Caco-2 (cell line): ENCODE measurements around the gene FBXO10. TPM values are rescaled to one million over a fixed set of nuclear protein-coding genes. Genes with fewer than 3 reads are reported as not detected.

Experiments used
- BruUV-seq: library from RNA; stranded (reverse); fragments of 400-500 nt; replicated peaks from 2 replicates; lab custom pipeline; 2021; lab: Mats Ljungman, UMichigan
- CTCF ChIA-PET: fragments of 300-600 bp; sonication (Branson Sonifier 250); formaldehyde crosslinking; loops from one replicate; lab custom pipeline; 2022; ENCODE audit warnings: antibody characterized with exemption; lab: Charles Lee
- POLR2A ChIA-PET: fragments of 300-600 bp; sonication (Branson Sonifier 250); formaldehyde crosslinking; loops from one replicate; lab custom pipeline; 2022; ENCODE audit warnings: antibody characterized with exemption; lab: Charles Lee
- DNase-seq, 2 experiments: peaks; one replicate each; pipeline versions ENCODE4 v3.0.0 to v3.0.0-alpha.2; 2020 to 2022
- H3K27me3 ChIP-seq: replicated peaks from 2 replicates; pipeline ENCODE4 v1.6.0; 2011; ENCODE audit warnings: low read length; ENCODE audit not compliant: control insufficient read depth, insufficient read depth
- H3K36me3 ChIP-seq: 2 replicates; pipeline ENCODE4 v1.5.1; 2011; ENCODE audit warnings: low read length; ENCODE audit not compliant: control insufficient read depth, insufficient read depth
- H3K4me1 ChIP-seq: fragments of 250-450 bp; sonication (Bioruptor Pico); 2 replicates; pipeline ENCODE4 v1.5.1; 2020; ENCODE audit warnings: mild to moderate bottlenecking
- H3K4me3 ChIP-seq: 2 replicates; pipeline ENCODE4 v1.5.1; 2011; ENCODE audit warnings: low read depth, mild to moderate bottlenecking, control low read depth, low read length
- H3K9me3 ChIP-seq: fragments of 250-450 bp; sonication (Bioruptor Pico); 2 replicates; pipeline ENCODE4 v1.5.1; 2020; ENCODE audit warnings: mild to moderate bottlenecking, moderate library complexity
- H3K27ac Mint-ChIP-seq: one replicate; pipeline ENCODE4 v1.8.0; 2022; ENCODE audit warnings: mixed read lengths; ENCODE audit not compliant: unreplicated experiment
- H3K27me3 Mint-ChIP-seq: one replicate; pipeline ENCODE4 v1.8.0; 2022; ENCODE audit warnings: mixed read lengths; ENCODE audit not compliant: insufficient read depth, unreplicated experiment
- H3K36me3 Mint-ChIP-seq: one replicate; pipeline ENCODE4 v1.8.0; 2022; ENCODE audit warnings: mild to moderate bottlenecking, mixed read lengths; ENCODE audit not compliant: insufficient read depth, unreplicated experiment
- H3K4me1 Mint-ChIP-seq: one replicate; pipeline ENCODE4 v1.8.0; 2022; ENCODE audit warnings: low read depth, mixed read lengths; ENCODE audit not compliant: unreplicated experiment
- H3K4me3 Mint-ChIP-seq: one replicate; pipeline ENCODE4 v1.8.0; 2022; ENCODE audit warnings: mild to moderate bottlenecking, moderate library complexity, mixed read lengths; ENCODE audit not compliant: unreplicated experiment
- H3K9me3 Mint-ChIP-seq: one replicate; pipeline ENCODE4 v1.8.0; 2022; ENCODE audit warnings: mixed read lengths; ENCODE audit not compliant: unreplicated experiment
- CTCF ChIP-seq, 2 experiments: fragments of 200-600 bp in 1 of 2; IDR thresholded peaks; 1 replicate in 1 of 2; 2 replicates in 1 of 2; pipeline versions ENCODE4 v1.5.1 to v1.8.0; 2011 to 2022; ENCODE audit warnings: antibody characterized with exemption in 1 of 2, control low read depth in 1 of 2, inconsistent platforms in 1 of 2, low read depth in 1 of 2, low read length in 1 of 2, mild to moderate bottlenecking in 1 of 2, moderate library complexity in 1 of 2; ENCODE audit not compliant: insufficient read depth in 1 of 2, severe bottlenecking in 1 of 2, unreplicated experiment in 1 of 2
- intact Hi-C: fragments of 100-400 bp; cut with micrococcal nuclease; formaldehyde crosslinking; loops from one replicate; pipeline ENCODE4 v1.10.0; 2022; ENCODE audit not compliant: unreplicated experiment
- total RNA-seq: library from RNA; stranded (reverse); gene quantifications from 2 replicates; pipeline ENCODE4 v1.2.3, GENCODE V29; 2022

Gene FBXO10
- total RNA-seq, 1 experiment from 2014 or later = 6.9 TPM

- Mint-ChIP-seq H3K36me3 (peaks cover 7% of the 10 kb centered on the region), H3K27ac (no peak overlapping the region), H3K9me3 (no peaks in the 10 kb centered on the region), H3K4me1 (no peaks in the 10 kb centered on the region), H3K27me3 (no peaks in the 10 kb centered on the region), H3K4me3 (no peak overlapping the region)
- no peak for DNase-seq
- Histone ChIP-seq H3K4me1 (no peaks in the 10 kb centered on the region), H3K27me3 (no peaks in the 10 kb centered on the region), H3K36me3 (no peaks in the 10 kb centered on the region), H3K4me3 (no peak overlapping the region), H3K9me3 (no peaks in the 10 kb centered on the region)
- TF ChIP-seq CTCF (IDR thresholded peaks at IDR 0.05; ENCODE audit: insufficient read depth in 1 of 2, low read depth in 1 of 2, low read length in 1 of 2, severe bottlenecking in 1 of 2, unreplicated experiment in 1 of 2) = no peak
- intact Hi-C loops = no loop called here
- ChIA-PET POLR2A (no interaction called here), CTCF (no interaction called here)
- BruUV-seq = no TSS peak
Observed at GRCh38 chr9:37555786-37556185, 20.4 kb downstream of the FBXO10 start.

DNA sequence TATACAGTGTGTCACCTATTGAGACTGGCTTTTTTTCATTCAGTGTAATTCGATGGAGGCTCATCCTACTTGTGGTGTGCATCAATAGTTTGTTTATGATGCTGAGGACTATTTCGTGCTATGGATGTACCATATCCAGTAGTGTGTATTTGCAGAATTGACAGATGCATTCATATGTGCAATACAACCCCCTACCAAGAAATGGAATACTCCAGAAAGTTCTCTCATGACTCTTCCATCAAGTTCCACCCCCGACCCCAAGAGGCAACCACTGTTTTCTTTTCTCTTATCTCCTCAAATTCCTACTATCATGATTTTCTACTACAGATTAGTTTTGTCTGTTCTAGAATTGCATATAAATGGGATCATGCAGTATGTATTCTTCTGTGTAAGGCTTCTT lies 21.9 kb downstream of the FBXO10 start:
- Histone ChIP-seq H3K4me3 (no peak overlapping the region), H3K9me3 (no peaks in the 10 kb centered on the region), H3K4me1 (no peaks in the 10 kb centered on the region), H3K27me3 (no peaks in the 10 kb centered on the region), H3K36me3 (no peaks in the 10 kb centered on the region)
- no TSS peak for BruUV-seq
- H3K27ac Mint-ChIP-seq = no peak overlapping the region
- DNase-seq = no peak
- intact Hi-C loops = no loop called here
- H3K4me1 Mint-ChIP-seq = no peaks in the 10 kb centered on the region
- ChIA-PET CTCF (no interaction called here), POLR2A (no interaction called here)
- no peaks in the 10 kb centered on the region for H3K27me3 Mint-ChIP-seq
- peaks cover 7% of the 10 kb centered on the region for H3K36me3 Mint-ChIP-seq
- TF ChIP-seq CTCF (IDR thresholded peaks at IDR 0.05; ENCODE audit: insufficient read depth in 1 of 2, low read depth in 1 of 2, low read length in 1 of 2, severe bottlenecking in 1 of 2, unreplicated experiment in 1 of 2) = no peak
- no peak overlapping the region for H3K4me3 Mint-ChIP-seq
- no peaks in the 10 kb centered on the region for H3K9me3 Mint-ChIP-seq

DNA sequence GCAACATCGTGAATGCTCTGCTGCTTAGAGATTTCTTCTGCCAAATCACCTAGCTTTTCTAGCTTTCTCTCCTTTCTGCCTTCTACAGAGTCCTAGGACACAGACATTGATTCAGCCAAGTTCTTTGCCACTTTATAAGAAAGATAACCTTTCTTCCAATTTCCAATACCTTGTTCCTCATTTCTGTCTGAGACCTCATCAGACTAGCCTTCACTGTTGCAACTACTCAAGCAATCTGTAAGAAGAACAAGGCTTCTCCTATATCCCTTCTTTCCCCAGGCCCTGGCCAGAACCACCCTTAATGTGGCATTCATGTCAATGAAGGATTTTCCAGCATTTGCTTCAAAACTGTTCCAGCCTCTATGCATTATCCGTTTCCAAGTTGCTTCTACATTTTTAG lies 24.3 kb downstream of the FBXO10 start:
- Mint-ChIP-seq H3K4me3 (no peak overlapping the region), H3K9me3 (no peaks in the 10 kb centered on the region), H3K27me3 (no peaks in the 10 kb centered on the region), H3K27ac (no peak overlapping the region), H3K4me1 (no peaks in the 10 kb centered on the region), H3K36me3 (peaks cover under 1% of the 10 kb centered on the region)
- no peak for DNase-seq
- CTCF ChIA-PET = no interaction called here
- BruUV-seq = no TSS peak
- H3K9me3 ChIP-seq = no peaks in the 10 kb centered on the region
- H3K27me3 ChIP-seq = no peaks in the 10 kb centered on the region
- H3K4me3 ChIP-seq = no peak overlapping the region
- intact Hi-C loops = no loop called here
- POLR2A ChIA-PET = no interaction called here
- TF ChIP-seq CTCF (IDR thresholded peaks at IDR 0.05; ENCODE audit: insufficient read depth in 1 of 2, low read depth in 1 of 2, low read length in 1 of 2, severe bottlenecking in 1 of 2, unreplicated experiment in 1 of 2) = no peak
- no peaks in the 10 kb centered on the region for H3K36me3 ChIP-seq
- H3K4me1 ChIP-seq = no peaks in the 10 kb centered on the region
